Neural cell (in vitro differentiated cells): Measurements from ENCODE around the gene COL16A1. TPM values are rescaled to one million over a fixed set of nuclear protein-coding genes. Genes with fewer than 3 reads are reported as not detected.

Experiments
- H2AFZ ChIP-seq: fragments of 200-600, 300-800 bp; sonication (generic), shearing (Covaris generic); 2 replicates; pipeline ENCODE4 v1.6.0; 2014; ENCODE audit warnings: low read depth, mild to moderate bottlenecking, antibody characterized with exemption, low read length, moderate library complexity
- H3F3A ChIP-seq: fragments of 200-600 bp; shearing (Covaris generic); 2 replicates; pipeline ENCODE4 v1.6.1; 2016; ENCODE audit warnings: mild to moderate bottlenecking, moderate library complexity, mixed read lengths, antibody characterized with exemption, low read length; ENCODE audit not compliant: insufficient read depth, poor library complexity, severe bottlenecking
- H3K27ac ChIP-seq: fragments of 200-600, 300-800 bp; sonication (generic), shearing (Covaris generic); 2 replicates; pipeline ENCODE4 v1.5.1; 2014; ENCODE audit warnings: mild to moderate bottlenecking, low read length, moderate library complexity
- H3K27me3 ChIP-seq: fragments of 300-800, 200-600 bp; sonication (generic), shearing (Covaris generic); 2 replicates; pipeline ENCODE4 v1.6.0; 2014; ENCODE audit warnings: mild to moderate bottlenecking, low read depth, low read length, moderate library complexity; ENCODE audit not compliant: insufficient read depth
- H3K36me3 ChIP-seq: fragments of 300-800, 200-600 bp; sonication (generic), shearing (Covaris generic); 2 replicates; pipeline ENCODE4 v1.5.1; 2014; ENCODE audit warnings: mild to moderate bottlenecking, antibody characterized with exemption, low read length, moderate library complexity; ENCODE audit not compliant: insufficient read depth
- H3K4me2 ChIP-seq: fragments of 300-800, 200-600 bp; sonication (generic), shearing (Covaris generic); 2 replicates; pipeline ENCODE4 v1.6.0; 2014; ENCODE audit warnings: mild to moderate bottlenecking, low read length
- H3K4me3 ChIP-seq: fragments of 300-800, 200-600 bp; sonication (generic), shearing (Covaris generic); 2 replicates; pipeline ENCODE4 v1.5.1; 2014; ENCODE audit warnings: mild to moderate bottlenecking, low read length, moderate library complexity
- H3K79me2 ChIP-seq: fragments of 200-600 bp; shearing (Covaris generic); replicated peaks from 2 replicates; pipeline ENCODE4 v1.6.0; 2014; ENCODE audit warnings: mild to moderate bottlenecking, low read length, moderate library complexity; ENCODE audit not compliant: insufficient read depth
- H3K9ac ChIP-seq: fragments of 300-800, 200-600 bp; sonication (generic), shearing (Covaris generic); 2 replicates; pipeline ENCODE4 v1.6.1; 2016; ENCODE audit warnings: mild to moderate bottlenecking, low read length, mixed read lengths
- H3K9me2 ChIP-seq: fragments of 200-600 bp; shearing (Covaris generic); 2 replicates; pipeline ENCODE4 v1.6.1; 2016; ENCODE audit warnings: mild to moderate bottlenecking, low read length, mixed read lengths; ENCODE audit not compliant: insufficient read depth
- H3K9me3 ChIP-seq: fragments of 200-600, 300-800 bp; sonication (generic), shearing (Covaris generic); 2 replicates; pipeline ENCODE4 v1.6.1; 2016; ENCODE audit warnings: mild to moderate bottlenecking, mixed run types, low read length, moderate library complexity, mixed read lengths
- H4K20me1 ChIP-seq: fragments of 200-600 bp; shearing (Covaris generic); 2 replicates; pipeline ENCODE4 v1.6.1; 2016; ENCODE audit warnings: mild to moderate bottlenecking, mixed run types; ENCODE audit not compliant: insufficient read depth
- EP300 ChIP-seq: fragments of 450-650 bp; conservative IDR thresholded peaks from 2 replicates; pipeline ENCODE4 v1.6.1; 2014; ENCODE audit warnings: antibody characterized with exemption, mild to moderate bottlenecking, moderate library complexity; ENCODE audit not compliant: poor library complexity, severe bottlenecking
- EZH2 ChIP-seq: fragments of 200-600, 300-800 bp; shearing (Covaris generic), sonication (generic); IDR thresholded peaks from 2 replicates; pipeline ENCODE4 v1.6.1; 2014; ENCODE audit warnings: antibody characterized with exemption, low read length, borderline replicate concordance, mild to moderate bottlenecking; ENCODE audit not compliant: insufficient read depth, poor library complexity, severe bottlenecking
- MXI1 ChIP-seq: fragments of 450-650 bp; conservative IDR thresholded peaks from 2 replicates; pipeline ENCODE4 v1.6.1; 2014; ENCODE audit warnings: antibody characterized with exemption, mild to moderate bottlenecking; ENCODE audit not compliant: poor library complexity, severe bottlenecking
- POLR2AphosphoS5 ChIP-seq: IDR thresholded peaks from 2 replicates; pipeline ENCODE4 v1.6.1; 2012
- RAD21 ChIP-seq: fragments of 450-650 bp; conservative IDR thresholded peaks from 2 replicates; pipeline ENCODE4 v1.6.1; 2014; ENCODE audit warnings: antibody characterized with exemption, mild to moderate bottlenecking, moderate library complexity
- SMC3 ChIP-seq: fragments of 450-650 bp; conservative IDR thresholded peaks from 2 replicates; pipeline ENCODE4 v1.6.1; 2014; ENCODE audit warnings: antibody characterized with exemption, mild to moderate bottlenecking, moderate library complexity; ENCODE audit not compliant: poor library complexity
- polyA plus RNA-seq: library from polyadenylated mRNA; depleted of rRNA; stranded (reverse); fragments of >200 nt; gene quantifications from 2 replicates; pipeline ENCODE4 v1.2.3, GENCODE V29; 2014
- TF ChIP-seq, protein P1 (sequence below): IDR thresholded peaks from 2 replicates; pipeline ENCODE4 v1.6.1; 2012; ENCODE audit warnings: borderline replicate concordance
- TF ChIP-seq, protein P2 (sequence below): fragments of 450-650 bp; IDR thresholded peaks from 2 replicates; pipeline ENCODE4 v1.5.1; 2014; ENCODE audit warnings: antibody characterized with exemption, mild to moderate bottlenecking, moderate library complexity; ENCODE audit not compliant: poor library complexity, severe bottlenecking

Gene COL16A1
- polyA plus RNA-seq, 1 donor from 2014 or later: 3.4 TPM

DNA sequence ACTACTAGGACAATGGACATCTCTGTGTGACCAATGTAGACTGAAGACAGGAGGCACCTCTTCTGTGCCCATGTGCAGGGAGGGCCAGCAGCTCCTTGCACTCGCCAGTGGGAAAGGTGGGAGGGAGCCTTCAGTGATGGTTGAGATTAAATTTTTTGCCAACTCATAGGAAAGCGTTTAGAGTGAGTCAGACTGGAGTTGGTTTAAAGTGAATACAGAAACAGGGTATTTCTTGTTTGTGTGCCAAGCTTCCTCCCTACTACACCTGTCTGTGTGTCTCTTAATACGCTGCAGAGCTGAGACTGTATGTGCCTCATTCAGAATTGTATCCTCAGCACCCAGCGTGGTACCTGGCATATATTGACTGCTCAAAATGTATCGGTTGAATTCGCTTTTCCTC lies 13.5 kb upstream of the COL16A1 start:
- Histone ChIP-seq H3K9ac (no peak overlapping the region), H3K9me3 (no peaks in the 10 kb centered on the region), H2AFZ (no peak overlapping the region), H3F3A (no peaks in the 10 kb centered on the region), H4K20me1 (no peaks in the 10 kb centered on the region), H3K27me3 (peaks cover 10% of the 10 kb centered on the region), H3K79me2 (no peaks in the 10 kb centered on the region), H3K4me2 (no peak overlapping the region), H3K9me2 (no peaks in the 10 kb centered on the region), H3K4me3 (no peak overlapping the region), H3K27ac (no peak overlapping the region), H3K36me3 (no peaks in the 10 kb centered on the region)
- TF ChIP-seq, protein P1, sequence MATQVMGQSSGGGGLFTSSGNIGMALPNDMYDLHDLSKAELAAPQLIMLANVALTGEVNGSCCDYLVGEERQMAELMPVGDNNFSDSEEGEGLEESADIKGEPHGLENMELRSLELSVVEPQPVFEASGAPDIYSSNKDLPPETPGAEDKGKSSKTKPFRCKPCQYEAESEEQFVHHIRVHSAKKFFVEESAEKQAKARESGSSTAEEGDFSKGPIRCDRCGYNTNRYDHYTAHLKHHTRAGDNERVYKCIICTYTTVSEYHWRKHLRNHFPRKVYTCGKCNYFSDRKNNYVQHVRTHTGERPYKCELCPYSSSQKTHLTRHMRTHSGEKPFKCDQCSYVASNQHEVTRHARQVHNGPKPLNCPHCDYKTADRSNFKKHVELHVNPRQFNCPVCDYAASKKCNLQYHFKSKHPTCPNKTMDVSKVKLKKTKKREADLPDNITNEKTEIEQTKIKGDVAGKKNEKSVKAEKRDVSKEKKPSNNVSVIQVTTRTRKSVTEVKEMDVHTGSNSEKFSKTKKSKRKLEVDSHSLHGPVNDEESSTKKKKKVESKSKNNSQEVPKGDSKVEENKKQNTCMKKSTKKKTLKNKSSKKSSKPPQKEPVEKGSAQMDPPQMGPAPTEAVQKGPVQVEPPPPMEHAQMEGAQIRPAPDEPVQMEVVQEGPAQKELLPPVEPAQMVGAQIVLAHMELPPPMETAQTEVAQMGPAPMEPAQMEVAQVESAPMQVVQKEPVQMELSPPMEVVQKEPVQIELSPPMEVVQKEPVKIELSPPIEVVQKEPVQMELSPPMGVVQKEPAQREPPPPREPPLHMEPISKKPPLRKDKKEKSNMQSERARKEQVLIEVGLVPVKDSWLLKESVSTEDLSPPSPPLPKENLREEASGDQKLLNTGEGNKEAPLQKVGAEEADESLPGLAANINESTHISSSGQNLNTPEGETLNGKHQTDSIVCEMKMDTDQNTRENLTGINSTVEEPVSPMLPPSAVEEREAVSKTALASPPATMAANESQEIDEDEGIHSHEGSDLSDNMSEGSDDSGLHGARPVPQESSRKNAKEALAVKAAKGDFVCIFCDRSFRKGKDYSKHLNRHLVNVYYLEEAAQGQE: no peak
- TF ChIP-seq, protein P2, sequence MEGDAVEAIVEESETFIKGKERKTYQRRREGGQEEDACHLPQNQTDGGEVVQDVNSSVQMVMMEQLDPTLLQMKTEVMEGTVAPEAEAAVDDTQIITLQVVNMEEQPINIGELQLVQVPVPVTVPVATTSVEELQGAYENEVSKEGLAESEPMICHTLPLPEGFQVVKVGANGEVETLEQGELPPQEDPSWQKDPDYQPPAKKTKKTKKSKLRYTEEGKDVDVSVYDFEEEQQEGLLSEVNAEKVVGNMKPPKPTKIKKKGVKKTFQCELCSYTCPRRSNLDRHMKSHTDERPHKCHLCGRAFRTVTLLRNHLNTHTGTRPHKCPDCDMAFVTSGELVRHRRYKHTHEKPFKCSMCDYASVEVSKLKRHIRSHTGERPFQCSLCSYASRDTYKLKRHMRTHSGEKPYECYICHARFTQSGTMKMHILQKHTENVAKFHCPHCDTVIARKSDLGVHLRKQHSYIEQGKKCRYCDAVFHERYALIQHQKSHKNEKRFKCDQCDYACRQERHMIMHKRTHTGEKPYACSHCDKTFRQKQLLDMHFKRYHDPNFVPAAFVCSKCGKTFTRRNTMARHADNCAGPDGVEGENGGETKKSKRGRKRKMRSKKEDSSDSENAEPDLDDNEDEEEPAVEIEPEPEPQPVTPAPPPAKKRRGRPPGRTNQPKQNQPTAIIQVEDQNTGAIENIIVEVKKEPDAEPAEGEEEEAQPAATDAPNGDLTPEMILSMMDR: no peak
- TF ChIP-seq EZH2 (no peak), RAD21 (no peak), MXI1 (no peak), POLR2AphosphoS5 (no peak)

DNA sequence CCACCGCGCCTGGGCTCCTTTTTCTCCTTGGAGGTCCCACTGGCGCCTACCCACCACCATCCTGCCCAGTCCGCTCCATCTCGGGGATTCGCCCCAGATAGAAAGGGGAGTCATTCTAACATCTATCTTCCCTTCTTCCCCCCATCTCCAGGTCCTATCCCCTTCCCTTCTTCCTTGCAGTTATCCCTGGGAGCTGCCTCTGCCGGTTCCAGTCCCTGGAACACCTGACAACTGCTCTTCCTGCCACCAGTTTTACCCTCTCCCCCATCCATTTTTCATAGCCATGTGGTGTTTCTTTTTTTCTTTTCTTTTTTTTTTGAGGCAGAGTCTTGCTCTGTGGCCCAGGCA lies 12.0 kb upstream of the COL16A1 start:
- Histone ChIP-seq H3K27ac (no peak overlapping the region), H3K9me3 (no peaks in the 10 kb centered on the region), H3K36me3 (no peaks in the 10 kb centered on the region), H3K9me2 (no peaks in the 10 kb centered on the region), H3K79me2 (no peaks in the 10 kb centered on the region), H3K4me2 (no peak overlapping the region), H3K4me3 (no peak overlapping the region), H2AFZ (no peak overlapping the region), H3K27me3 (peaks cover 10% of the 10 kb centered on the region), H3K9ac (no peak overlapping the region), H3F3A (no peaks in the 10 kb centered on the region), H4K20me1 (no peaks in the 10 kb centered on the region)
- no peak for TF ChIP-seq POLR2AphosphoS5
- TF ChIP-seq, protein P2: peak; percentile 8
- no peak for TF ChIP-seq SMC3
- no peak for TF ChIP-seq RAD21
- no peak for TF ChIP-seq EP300
- TF ChIP-seq EZH2: no peak
